HG03060 (cell line): ENCODE measurements around the gene DENND1A.

Experiments used
- ATAC-seq: cut with Tn5 transposase; IDR thresholded peaks from one replicate; pipeline ENCODE4 v1.9.1; 2021; ENCODE audit warnings: low read depth, moderate number of reproducible peaks; ENCODE audit not compliant: unreplicated experiment

Gene DENND1A

GRCh38 chr9:123555646-123556045 lies 374.3 kb downstream of the DENND1A start:
- ATAC-seq = no peak

GRCh38 chr9:123552530-123552929 lies 377.4 kb downstream of the DENND1A start:
- ATAC-seq = no peak

GRCh38 chr9:123551734-123552133 lies 378.2 kb downstream of the DENND1A start:
- no peak for ATAC-seq

- no peak for ATAC-seq
Measured at GRCh38 chr9:123550797-123551196, 379.1 kb downstream of the DENND1A start.

GRCh38 chr9:123550012-123550411 lies 379.9 kb downstream of the DENND1A start:
- ATAC-seq = no peak

- no peak for ATAC-seq
Measured at GRCh38 chr9:123548741-123549545, 381.0 kb downstream of the DENND1A start.

GRCh38 chr9:123544007-123544827 lies 385.7 kb downstream of the DENND1A start:
- no peak for ATAC-seq

- ATAC-seq = no peak
Measured at GRCh38 chr9:123543492-123543891, 386.4 kb downstream of the DENND1A start.

GRCh38 chr9:123542435-123543225 lies 387.3 kb downstream of the DENND1A start:
- ATAC-seq = no peak

GRCh38 chr9:123541411-123541810 lies 388.5 kb downstream of the DENND1A start:
- no peak for ATAC-seq

GRCh38 chr9:123540457-123540856 lies 389.5 kb downstream of the DENND1A start:
- ATAC-seq = no peak

- ATAC-seq = no peak
Measured at GRCh38 chr9:123537809-123538208, 392.1 kb downstream of the DENND1A start.

- ATAC-seq = no peak
Measured at GRCh38 chr9:123536455-123536868, 393.5 kb downstream of the DENND1A start.

- ATAC-seq = no peak
Measured at GRCh38 chr9:123534336-123534735, 395.6 kb downstream of the DENND1A start.

GRCh38 chr9:123530244-123530643 lies 399.7 kb downstream of the DENND1A start:
- ATAC-seq = no peak

GRCh38 chr9:123528501-123528900 lies 401.4 kb downstream of the DENND1A start:
- ATAC-seq = no peak

GRCh38 chr9:123527981-123528380 lies 401.9 kb downstream of the DENND1A start:
- ATAC-seq = no peak

GRCh38 chr9:123525957-123526356 lies 404.0 kb downstream of the DENND1A start:
- no peak for ATAC-seq

GRCh38 chr9:123525424-123525823 lies 404.5 kb downstream of the DENND1A start:
- ATAC-seq = no peak

GRCh38 chr9:123524866-123525265 lies 405.1 kb downstream of the DENND1A start:
- ATAC-seq = no peak

GRCh38 chr9:123523845-123524244 lies 406.1 kb downstream of the DENND1A start:
- ATAC-seq = no peak
